ENCODE measurements around the gene CASS4. TPM values are rescaled to one million over a fixed set of nuclear protein-coding genes. Genes with fewer than 3 reads are reported as not detected.

Gene CASS4
- total RNA-seq, 1 experiment from 2014 or later, result 0.17 TPM

DNA sequence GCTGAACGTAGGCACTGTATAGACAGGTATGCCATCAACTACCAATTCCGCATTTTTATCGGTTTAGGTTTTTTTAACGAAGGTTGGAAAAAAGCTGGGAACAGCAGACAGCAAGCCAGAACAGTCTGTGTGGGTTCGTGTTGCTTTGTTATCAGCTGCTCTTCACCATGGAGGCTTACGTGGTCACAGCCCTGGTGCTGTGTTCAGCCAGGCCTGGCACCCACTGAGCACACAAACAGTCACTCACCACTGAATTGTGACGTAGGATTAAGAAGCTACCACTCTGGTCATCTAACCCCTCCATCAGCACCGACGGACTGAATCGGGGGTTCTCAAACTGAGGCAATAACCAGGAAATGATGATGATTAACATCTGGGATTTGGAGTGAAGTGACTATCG, 40.1 kb upstream of the CASS4 start:
- ChIA-PET CTCF (no interaction called here), POLR2A (no interaction called here), RAD21 (ENCODE audit: low non-redundant PET in 1 of 2, low total read pairs in 2 of 2, uncharacterized antibody in 2 of 2, unreplicated experiment in 2 of 2) (no interaction called here)
- TF ChIP-seq YY1 (IDR thresholded peaks at IDR 0.05; ENCODE audit: extremely low read depth, insufficient replicate concordance, low read depth, low read length) (no peak), EZH2phosphoT487 (IDR thresholded peaks at IDR 0.05; ENCODE audit: borderline replicate concordance) (no peak)
- Histone ChIP-seq H3K9ac (ENCODE audit: low read length) (no peak overlapping the region), H4K20me1 (ENCODE audit: insufficient read depth) (no peaks in the 10 kb centered on the region), H2AFZ (ENCODE audit: low read depth, low read length, poor library complexity, severe bottlenecking) (no peak overlapping the region), H3K9me3 (ENCODE audit: control insufficient read depth in 1 of 2, insufficient read depth in 1 of 2, low read depth in 1 of 2, low read length in 2 of 2) (no peaks in the 10 kb centered on the region), H3K27me3 (ENCODE audit: insufficient read depth, low read length) (no peaks in the 10 kb centered on the region), H3K4me3 (replicated peaks in 1 of 2; ENCODE audit: low read depth in 1 of 2, low read length in 2 of 2) (no peak overlapping the region), H3K27ac (ENCODE audit: low read depth, low read length) (no peak overlapping the region), H3K36me3 (ENCODE audit: control insufficient read depth in 1 of 2, insufficient read depth in 2 of 2, low read length in 2 of 2) (peaks cover 48 to 57% of the 10 kb centered on the region in 2 experiments), H3K4me1 (ENCODE audit: control insufficient read depth in 1 of 2, insufficient read depth in 2 of 2, low read length in 2 of 2) (no peaks in the 10 kb centered on the region), H3K9me2 (ENCODE audit: insufficient read depth) (no peaks in the 10 kb centered on the region), H3K4me2 (ENCODE audit: low read length) (no peak overlapping the region), H3K79me2 (ENCODE audit: insufficient read depth, low read length) (peaks cover 66% of the 10 kb centered on the region)
- no TSS peak for BruUV-seq (replicated peaks)
- ATAC-seq, result no peak
- intact Hi-C loops (cut with micrococcal nuclease), result no loop called here
- DNase-seq (ENCODE audit: low read depth, low spot score), result no peak

DNA sequence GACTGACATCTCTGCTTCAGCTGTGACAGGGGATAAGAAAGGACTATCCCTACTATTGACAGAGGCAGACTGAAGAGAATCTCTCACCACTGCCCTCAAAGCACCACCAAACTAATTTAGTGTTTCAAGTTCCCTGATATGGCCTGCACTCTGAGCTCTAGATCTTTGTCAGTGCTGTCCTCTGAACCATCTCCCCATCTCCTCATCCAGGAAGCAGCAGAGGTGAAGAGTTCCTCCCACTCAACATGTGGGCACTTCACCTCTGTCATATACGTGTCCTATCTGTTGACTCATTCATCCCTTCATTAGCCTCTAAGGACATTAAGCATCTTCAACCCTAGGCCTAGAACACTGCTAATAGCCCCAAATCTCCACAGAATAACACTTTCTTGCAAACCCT, 39.2 kb upstream of the CASS4 start:
- TF ChIP-seq FOSL1 (IDR thresholded peaks at IDR 0.05; ENCODE audit: low read depth) (no peak), ELF1 (IDR thresholded peaks at IDR 0.05; ENCODE audit: borderline replicate concordance, low read depth) (no peak), ZNF274 (IDR thresholded peaks at IDR 0.05; ENCODE audit: low read depth, low read length) (no peak), POLR2AphosphoS5 (IDR thresholded peaks at IDR 0.05; ENCODE audit: low read depth, low read length) (no peak), ZFX (IDR thresholded peaks at IDR 0.05) (no peak), SIN3A (IDR thresholded peaks at IDR 0.05; ENCODE audit: low read depth) (no peak), ATF3 (IDR thresholded peaks at IDR 0.05) (no peak), REST (IDR thresholded peaks at IDR 0.05; ENCODE audit: low read depth) (no peak), JUND (IDR thresholded peaks at IDR 0.05) (no peak), CEBPB (IDR thresholded peaks at IDR 0.05; ENCODE audit: low read depth) (no peak), EGR1 (IDR thresholded peaks at IDR 0.05; ENCODE audit: low read depth) (no peak), POLR2A (IDR thresholded peaks at IDR 0.05; ENCODE audit: borderline replicate concordance, extremely low read depth, insufficient read depth, insufficient read length) (no peak), EZH2phosphoT487 (IDR thresholded peaks at IDR 0.05; ENCODE audit: borderline replicate concordance) (no peak), RAD21 (IDR thresholded peaks at IDR 0.05; ENCODE audit: low read depth) (no peak), SRF (IDR thresholded peaks at IDR 0.05; ENCODE audit: low read depth) (no peak)
- no peak overlapping the region for H3K9ac ChIP-seq (ENCODE audit: low read length)
- no peaks in the 10 kb centered on the region for H3K4me1 ChIP-seq (ENCODE audit: control insufficient read depth in 1 of 2, insufficient read depth in 2 of 2, low read length in 2 of 2)
- ChIA-PET RAD21 (ENCODE audit: low non-redundant PET in 1 of 2, low total read pairs in 2 of 2, uncharacterized antibody in 2 of 2, unreplicated experiment in 2 of 2) (no interaction called here), CTCF (no interaction called here), POLR2A (interaction anchor here (1.0 kb wide), 1 partner anchor 19 kb away, joined by 3 read pairs; the partner anchor contains the start of genes AURKA and CSTF1)
- no peaks in the 10 kb centered on the region for H3K9me3 ChIP-seq (ENCODE audit: control insufficient read depth in 1 of 2, insufficient read depth in 1 of 2, low read depth in 1 of 2, low read length in 2 of 2)
- H2AFZ ChIP-seq (ENCODE audit: low read depth, low read length, poor library complexity, severe bottlenecking), result no peak overlapping the region
- intact Hi-C loops (cut with micrococcal nuclease), result no loop called here
- no peak overlapping the region for H3K27ac ChIP-seq (ENCODE audit: low read depth, low read length)
- BruUV-seq (replicated peaks), result no TSS peak
- DNase-seq (ENCODE audit: low read depth, low spot score), result no peak
- peaks cover 74% of the 10 kb centered on the region for H3K79me2 ChIP-seq (ENCODE audit: insufficient read depth, low read length)
- no peaks in the 10 kb centered on the region for H3K27me3 ChIP-seq (ENCODE audit: insufficient read depth, low read length)
- no peaks in the 10 kb centered on the region for H4K20me1 ChIP-seq (ENCODE audit: insufficient read depth)
- H3K4me3 ChIP-seq (replicated peaks in 1 of 2; ENCODE audit: low read depth in 1 of 2, low read length in 2 of 2), result no peak overlapping the region
- no peak overlapping the region for H3K4me2 ChIP-seq (ENCODE audit: low read length)
- ATAC-seq, result no peak
- peaks cover 51 to 59% of the 10 kb centered on the region in 2 experiments for H3K36me3 ChIP-seq (ENCODE audit: control insufficient read depth in 1 of 2, insufficient read depth in 2 of 2, low read length in 2 of 2)
- H3K9me2 ChIP-seq (ENCODE audit: insufficient read depth), result no peaks in the 10 kb centered on the region

Data from HCT116 (cell line).